HepG2 (cell line): Measurements from ENCODE around the gene STH. TPM values are rescaled to one million over a fixed set of nuclear protein-coding genes. Genes with fewer than 3 reads are reported as not detected.

Source experiments
- ARID3A ChIP-seq: IDR thresholded peaks from 2 replicates; pipeline ENCODE4 v1.6.1; 2012; ENCODE audit warnings: low read depth, low read length, improper control_type of control experiment
- ATF2 ChIP-seq: sonication (generic); formaldehyde crosslinking; IDR thresholded peaks from 2 replicates; pipeline ENCODE4 v1.4.0; 2020; ENCODE audit warnings: missing genetic modification reagents
- BRCA1 ChIP-seq: sonication (generic); formaldehyde crosslinking; IDR thresholded peaks from 2 replicates; pipeline ENCODE4 v1.4.0; 2020; ENCODE audit warnings: missing genetic modification reagents
- CEBPG ChIP-seq: IDR thresholded peaks from 2 replicates; pipeline ENCODE4 v1.6.1; 2016
- FOXC1 ChIP-seq: sonication (generic); formaldehyde crosslinking; IDR thresholded peaks from 2 replicates; pipeline ENCODE4 v1.8.0; 2022; ENCODE audit warnings: mild to moderate bottlenecking, missing genetic modification reagents, borderline replicate concordance
- GPN1 ChIP-seq: sonication (generic); formaldehyde crosslinking; IDR thresholded peaks from 2 replicates; pipeline ENCODE4 v1.5.1; 2020; ENCODE audit warnings: missing genetic modification reagents, borderline replicate concordance
- GTF2F1 ChIP-seq: fragments of 150-350 bp; IDR thresholded peaks from 2 replicates; pipeline ENCODE4 v1.6.1; 2014; ENCODE audit warnings: low read length
- HNF1B ChIP-seq: sonication (generic); formaldehyde crosslinking; IDR thresholded peaks from 2 replicates; pipeline ENCODE4 v1.5.1; 2020; ENCODE audit warnings: mild to moderate bottlenecking, moderate library complexity, missing genetic modification reagents
- IRX3 ChIP-seq: sonication (generic); formaldehyde crosslinking; IDR thresholded peaks from 2 replicates; pipeline ENCODE4 v1.8.1; 2023; ENCODE audit warnings: mild to moderate bottlenecking, low read depth, missing genetic modification reagents, borderline replicate concordance
- JUND ChIP-seq: sonication (generic); formaldehyde crosslinking; IDR thresholded peaks from 2 replicates; pipeline ENCODE4 v1.8.0; 2022; ENCODE audit warnings: mild to moderate bottlenecking, missing genetic modification reagents
- KLF11 ChIP-seq: IDR thresholded peaks from 2 replicates; pipeline ENCODE4 v1.6.1; 2016; ENCODE audit warnings: missing compliant biosample characterization
- KLF9 ChIP-seq: IDR thresholded peaks from 2 replicates; pipeline ENCODE4 v1.6.1; 2016; ENCODE audit warnings: low read depth
- MIXL1 ChIP-seq: IDR thresholded peaks from 2 replicates; pipeline ENCODE4 v1.6.1; 2016
- NR3C1 ChIP-seq: sonication (generic); formaldehyde crosslinking; IDR thresholded peaks from 2 replicates; pipeline ENCODE4 v1.4.0; 2020; ENCODE audit warnings: missing genetic modification reagents
- SALL2 ChIP-seq: sonication (generic); formaldehyde crosslinking; IDR thresholded peaks from 2 replicates; pipeline ENCODE4 v1.8.1; 2023; ENCODE audit warnings: mild to moderate bottlenecking, missing genetic modification reagents, inconsistent platforms
- THRA ChIP-seq: sonication (generic); formaldehyde crosslinking; IDR thresholded peaks from 2 replicates; pipeline ENCODE4 v1.4.0; 2020; ENCODE audit warnings: missing genetic modification reagents, borderline replicate concordance
- ZBTB7B ChIP-seq: sonication (generic); formaldehyde crosslinking; IDR thresholded peaks from 2 replicates; pipeline ENCODE4 v1.4.0; 2020; ENCODE audit warnings: missing genetic modification reagents
- ZEB1 ChIP-seq: IDR thresholded peaks from 2 replicates; pipeline ENCODE4 v1.6.1; 2012; ENCODE audit warnings: mild to moderate bottlenecking, low read depth, inconsistent platforms; ENCODE audit not compliant: insufficient replicate concordance
- ZMYM3 ChIP-seq: sonication (generic); formaldehyde crosslinking; IDR thresholded peaks from 2 replicates; pipeline ENCODE4 v1.5.1; 2020; ENCODE audit warnings: mild to moderate bottlenecking, missing genetic modification reagents
- ZNF276 ChIP-seq: sonication (generic); formaldehyde crosslinking; IDR thresholded peaks from 2 replicates; pipeline ENCODE4 v1.4.0; 2020; ENCODE audit warnings: mild to moderate bottlenecking, low read depth, missing genetic modification reagents
- ZNF350 ChIP-seq: sonication (generic); formaldehyde crosslinking; IDR thresholded peaks from 2 replicates; pipeline ENCODE4 v1.4.0; 2020; ENCODE audit warnings: mild to moderate bottlenecking, low read depth, missing genetic modification reagents, borderline replicate concordance
- ZNF557 ChIP-seq: sonication (generic); formaldehyde crosslinking; IDR thresholded peaks from 2 replicates; pipeline ENCODE4 v1.4.0; 2020; ENCODE audit warnings: missing genetic modification reagents
- polyA plus RNA-seq, 8 experiments: library from polyadenylated mRNA; depleted of rRNA in 3 of 8; stranded (reverse) in 7 of 8; unstranded in 1 of 8; fragments of >200 nt; fragmentation: Illumina TruSeq in 4 of 8; extraction: Trizol in 4 of 8; gene quantifications; 2 replicates each; pipeline versions ENCODE4 v1.2.1 to v1.2.3, GENCODE V29; 2011 to 2016; ENCODE audit warnings: low read depth in 4 of 8, missing spikeins in 1 of 8, mixed read lengths in 1 of 8; ENCODE audit not compliant: insufficient read depth in 1 of 8
- total RNA-seq, 5 experiments: library from RNA; depleted of rRNA; stranded (reverse); fragments of >200 nt; fragmentation: Illumina TruSeq; extraction: Trizol; gene quantifications; 2 replicates each; pipeline ENCODE4 v1.2.3, GENCODE V29; 2016; ENCODE audit warnings: low read depth in 1 of 5

The STH gene
- total and polyA plus RNA-seq, 2 of the 13 experiments (the other 11 are each of a cell fraction or from before 2014, with no cell fraction given) = not detected

- TF ChIP-seq HNF1B (peak; percentile 72; the same call in 1 of the 2 replicates), IRX3 (CRISPR knock-in tag) (peak; percentile 75; the same call in 1 of the 2 replicates), GTF2F1 (no peak), ZEB1 (peak; percentile 45), CEBPG (CRISPR knock-in tag) (peak; percentile 3; the same call in 1 of the 2 replicates), FOXC1 (no peak), ZBTB7B (CRISPR knock-in tag) (peak; percentile 82), ZNF350 (peak; percentile 94), MIXL1 (CRISPR knock-in tag) (0 out of 2 replicates have a peak, but pooled peaks have one; percentile 63), ZNF557 (CRISPR knock-in tag) (no peak), NR3C1 (CRISPR knock-in tag) (no peak), KLF9 (no peak), ZMYM3 (peak; percentile 95; the same call in 1 of the 2 replicates), ATF2 (CRISPR knock-in tag) (no peak), SALL2 (peak; percentile 85; the same call in 1 of the 2 replicates), JUND (peak; percentile 51; the same call in 1 of the 2 replicates), ARID3A (peak; percentile 59; the same call in 1 of the 2 replicates), ZNF276 (peak; percentile 58; the same call in 1 of the 2 replicates), GPN1 (no peak), KLF11 (CRISPR knock-in tag) (peak; percentile 74; the same call in 1 of the 2 replicates), THRA (CRISPR knock-in tag) (peak; percentile 39; the same call in 1 of the 2 replicates), BRCA1 (CRISPR knock-in tag) (peak; percentile 79)
Measured at GRCh38 chr17:46003907-46004748, 5.1 kb downstream of the STH start (continued).
